A549 treated with Hydrocortisone at 1 μM for 4 hours (cell line): ENCODE measurements around the gene OR2A2. TPM values are rescaled to one million over a fixed set of nuclear protein-coding genes. Genes with fewer than 3 reads are reported as not detected.

Experiments
- total RNA-seq: library from RNA; stranded (reverse); fragments of 200-300 nt; extraction: Qiagen RNA extraction; gene quantifications from 5 replicates; pipeline ENCODE4 v1.2.3, GENCODE V29; 2022

OR2A2 gene
- total RNA-seq, result not detected in 5 replicates

GRCh38 chr7:144109283-144109682 is at the start of gene OR2A2:
Gene OR2A2, plus strand, starts transcription at chr7:144109583. Its CDS starts 0 bp downstream, at chr7:144109583.

GRCh38 chr7:144069511-144069910 is 39.9 kb upstream of the OR2A2 start, which contains the start of gene OR2A25:
Gene OR2A25, plus strand, starts transcription at chr7:144069811. Its CDS starts 4,409 bp downstream, at chr7:144074220.

GRCh38 chr7:144085978-144086377 is 23.4 kb upstream of the OR2A2 start, which contains the start of gene OR2A12:
Gene OR2A12, plus strand, starts transcription at chr7:144086278. Its CDS starts 8,830 bp downstream, at chr7:144095108.

GRCh38 chr7:144122876-144123275 is 13.5 kb downstream of the OR2A2 start, which contains the start of gene OR2A14:
Gene OR2A14, plus strand, starts transcription at chr7:144123176. Its CDS starts 5,937 bp downstream, at chr7:144129113.

Other genes with a start within 250 kb of the OR2A2 start
- gene TCAF1, start 207.4 kb upstream of the OR2A2 start, total RNA-seq, result 12.0 to 22.0 TPM (median 18.2 TPM) in 5 replicates
- gene OR2F2, start 174.3 kb upstream of the OR2A2 start, total RNA-seq, result not detected in 5 replicates
- gene OR2F1, start 154.7 kb upstream of the OR2A2 start, total RNA-seq, result not detected in 5 replicates
- gene OR6B1, start 109.3 kb upstream of the OR2A2 start, total RNA-seq, result not detected in 5 replicates
- gene OR2A5, start 60.6 kb upstream of the OR2A2 start, total RNA-seq, result not detected in 5 replicates
- not detected in 5 replicates for gene OR2A25, start 39.8 kb upstream of the OR2A2 start, total RNA-seq
- gene OR2A12, start 23.3 kb upstream of the OR2A2 start, total RNA-seq, result not detected in 5 replicates
- not detected in 5 replicates for gene OR2A14, start 13.6 kb downstream of the OR2A2 start, total RNA-seq
- 0.03 TPM in 1 of 5 replicates, not detected in the others for gene CTAGE4, start 73.9 kb downstream of the OR2A2 start, total RNA-seq
- gene ARHGEF35, start 86.2 kb downstream of the OR2A2 start, total RNA-seq, result 0.37 to 0.68 TPM (median 0.39 TPM) in 5 replicates
- not detected in 5 replicates for gene OR2A42, start 130.0 kb downstream of the OR2A2 start, total RNA-seq
- not detected in 5 replicates for gene OR2A7, start 155.2 kb downstream of the OR2A2 start, total RNA-seq
- gene CTAGE8, start 159.7 kb downstream of the OR2A2 start, total RNA-seq, result not detected in 5 replicates
- gene OR2A1, start 202.8 kb downstream of the OR2A2 start, total RNA-seq, result not detected in 5 replicates
- 2.5 to 2.9 TPM (median 2.7 TPM) in 5 replicates for gene ARHGEF5, start 245.8 kb downstream of the OR2A2 start, total RNA-seq